ENCODE data around the gene TM9SF1. TPM values are rescaled to one million over a fixed set of nuclear protein-coding genes. Genes with fewer than 3 reads are reported as not detected.
"Not testable (repeated sequence)": the region's sequence is repeated elsewhere in the genome, so short reads cannot be mapped to it uniquely, and the experiment has no call there.

Gene TM9SF1
- total RNA-seq, 1 experiment from 2014 or later: 55.5 TPM

GRCh38 chr14:24202538-24202937, 7.3 kb upstream of the TM9SF1 start:
- H3K4me3 ChIP-seq (ENCODE audit: low read depth, low read length, poor library complexity, severe bottlenecking); H3K27ac ChIP-seq (ENCODE audit: low read depth, low read length, poor library complexity, severe bottlenecking); POLR2A ChIA-PET (ENCODE audit: low non-redundant PET); BruUV-seq (replicated peaks); H3K27me3 ChIP-seq (replicated peaks; ENCODE audit: insufficient read depth, low read depth, low read length, poor library complexity); H3K9me3 ChIP-seq (ENCODE audit: low read depth, low read length, poor library complexity, severe bottlenecking); DNase-seq (ENCODE audit: low spot score); intact Hi-C loops (cut with micrococcal nuclease; ENCODE audit: unreplicated experiment); H3K4me1 ChIP-seq (ENCODE audit: insufficient read depth, low read length, poor library complexity, severe bottlenecking): not testable (repeated sequence)
- peaks cover 17% of the 10 kb centered on the region for H3K36me3 ChIP-seq (ENCODE audit: insufficient read depth, low read length, poor library complexity, severe bottlenecking)
- CTCF ChIA-PET: interaction anchor here (0.5 kb wide), 1 partner anchor 537 kb away, joined by 6 read pairs; no protein-coding TSS in a partner anchor

GRCh38 chr14:24198814-24199524, 3.7 kb upstream of the TM9SF1 start:
- intact Hi-C loops (cut with micrococcal nuclease; ENCODE audit: unreplicated experiment): no loop called here
- H3K4me3 ChIP-seq (ENCODE audit: low read depth, low read length, poor library complexity, severe bottlenecking): no peak overlapping the region
- H3K4me1 ChIP-seq (ENCODE audit: insufficient read depth, low read length, poor library complexity, severe bottlenecking): peaks cover 11% of the 10 kb centered on the region
- no peaks in the 10 kb centered on the region for H3K9me3 ChIP-seq (ENCODE audit: low read depth, low read length, poor library complexity, severe bottlenecking)
- no peak for DNase-seq (ENCODE audit: low spot score)
- H3K27ac ChIP-seq (ENCODE audit: low read depth, low read length, poor library complexity, severe bottlenecking): no peak overlapping the region
- ChIA-PET POLR2A (ENCODE audit: low non-redundant PET) (no interaction called here), CTCF (no interaction called here)
- no TSS peak for BruUV-seq (replicated peaks)
- H3K27me3 ChIP-seq (replicated peaks; ENCODE audit: insufficient read depth, low read depth, low read length, poor library complexity): no peaks in the 10 kb centered on the region
- H3K36me3 ChIP-seq (ENCODE audit: insufficient read depth, low read length, poor library complexity, severe bottlenecking): peaks cover 12% of the 10 kb centered on the region
- TF ChIP-seq EZH2 (IDR thresholded peaks at IDR 0.05; ENCODE audit: borderline replicate concordance, low read depth, low read length, poor library complexity, severe bottlenecking) (no peak), CTCF (conservative IDR thresholded peaks at IDR 0.05; ENCODE audit: low read depth, low read length) (no peak)

GRCh38 chr14:24197056-24197450, 1.8 kb upstream of the TM9SF1 start:
- DNase-seq (ENCODE audit: low spot score): no peak
- ChIA-PET CTCF (no interaction called here), POLR2A (ENCODE audit: low non-redundant PET) (no interaction called here)
- H3K9me3 ChIP-seq (ENCODE audit: low read depth, low read length, poor library complexity, severe bottlenecking): no peaks in the 10 kb centered on the region
- no peaks in the 10 kb centered on the region for H3K27me3 ChIP-seq (replicated peaks; ENCODE audit: insufficient read depth, low read depth, low read length, poor library complexity)
- TF ChIP-seq EZH2 (IDR thresholded peaks at IDR 0.05; ENCODE audit: borderline replicate concordance, low read depth, low read length, poor library complexity, severe bottlenecking): no peak
- no peak for TF ChIP-seq CTCF (conservative IDR thresholded peaks at IDR 0.05; ENCODE audit: low read depth, low read length)
- no peak overlapping the region for H3K27ac ChIP-seq (ENCODE audit: low read depth, low read length, poor library complexity, severe bottlenecking)
- H3K4me3 ChIP-seq (ENCODE audit: low read depth, low read length, poor library complexity, severe bottlenecking): peak overlapping the region; percentile 7
- intact Hi-C loops (cut with micrococcal nuclease; ENCODE audit: unreplicated experiment): no loop called here
- H3K36me3 ChIP-seq (ENCODE audit: insufficient read depth, low read length, poor library complexity, severe bottlenecking): peaks cover 20% of the 10 kb centered on the region
- BruUV-seq (replicated peaks): no TSS peak
- peaks cover 11% of the 10 kb centered on the region for H3K4me1 ChIP-seq (ENCODE audit: insufficient read depth, low read length, poor library complexity, severe bottlenecking)
